Nephron (organoid): Measurements from ENCODE around the gene FAM184A.
"Not testable (repeated sequence)": the region's sequence is repeated elsewhere in the genome, so short reads cannot be mapped to it uniquely, and the experiment has no call there.

Experiments used
- H3K27ac Mint-ChIP-seq, 3 experiments: 2 replicates each; pipeline ENCODE4 v1.8.0; 2020; ENCODE audit warnings: mixed read lengths in 3 of 3, mild to moderate bottlenecking in 2 of 3, moderate library complexity in 1 of 3
- H3K27me3 Mint-ChIP-seq: 2 replicates; pipeline ENCODE4 v1.8.0; 2021; ENCODE audit warnings: low read depth, mild to moderate bottlenecking, moderate library complexity, mixed read lengths
- H3K36me3 Mint-ChIP-seq: 2 replicates; pipeline ENCODE4 v1.8.0; 2020; ENCODE audit warnings: low read depth, mixed read lengths
- H3K4me1 Mint-ChIP-seq: 2 replicates; pipeline ENCODE4 v1.8.0; 2020; ENCODE audit warnings: mixed read lengths
- H3K4me3 Mint-ChIP-seq, 3 experiments: 2 replicates each; pipeline ENCODE4 v1.8.0; 2020; ENCODE audit warnings: mild to moderate bottlenecking in 3 of 3, mixed read lengths in 3 of 3, moderate library complexity in 2 of 3
- H3K9me3 Mint-ChIP-seq: 2 replicates; pipeline ENCODE4 v1.8.0; 2020; ENCODE audit warnings: mixed read lengths
- CTCF ChIP-seq, 3 experiments: fragments of 200-600 bp; sonication (generic); IDR thresholded peaks; one replicate each; pipeline ENCODE4 v1.5.0; 2021; ENCODE audit warnings: antibody characterized with exemption in 3 of 3; ENCODE audit not compliant: unreplicated experiment in 3 of 3

The FAM184A gene

GRCh38 chr6:119012521-119012920, 65.9 kb downstream of the FAM184A start:
- Mint-ChIP-seq H3K4me1 (no peaks in the 10 kb centered on the region), H3K9me3 (peaks cover 3% of the 10 kb centered on the region), H3K36me3 (peaks cover 29% of the 10 kb centered on the region), H3K4me3 (no peak overlapping the region), H3K27ac (no peak overlapping the region), H3K27me3 (no peaks in the 10 kb centered on the region)
- no peak for TF ChIP-seq CTCF (IDR thresholded peaks at IDR 0.05; ENCODE audit: unreplicated experiment in 3 of 3)

- not testable (repeated sequence) for H3K9me3 Mint-ChIP-seq, H3K4me3 Mint-ChIP-seq, H3K4me1 Mint-ChIP-seq, H3K27me3 Mint-ChIP-seq, H3K27ac Mint-ChIP-seq
- H3K36me3 Mint-ChIP-seq: peaks cover 17% of the 10 kb centered on the region
These were observed 69.2 kb downstream of the FAM184A start for GRCh38 chr6:119009266-119009665.

- peaks cover 3% of the 10 kb centered on the region for H3K9me3 Mint-ChIP-seq
These were observed 71.5 kb downstream of the FAM184A start for GRCh38 chr6:119006974-119007373.

GRCh38 chr6:119002069-119002468, 76.4 kb downstream of the FAM184A start:
- no peak for TF ChIP-seq CTCF (IDR thresholded peaks at IDR 0.05; ENCODE audit: unreplicated experiment in 3 of 3)
- Mint-ChIP-seq H3K27me3 (no peaks in the 10 kb centered on the region), H3K36me3 (no peaks in the 10 kb centered on the region), H3K4me1 (no peaks in the 10 kb centered on the region), H3K9me3 (no peaks in the 10 kb centered on the region), H3K4me3 (no peak overlapping the region), H3K27ac (no peak overlapping the region)

More at GRCh38 chr6:119006974-119007373, 71.5 kb downstream of the FAM184A start:
- Mint-ChIP-seq H3K36me3 (peaks cover 17% of the 10 kb centered on the region), H3K27ac (no peak overlapping the region), H3K27me3 (no peaks in the 10 kb centered on the region), H3K4me3 (no peak overlapping the region), H3K4me1 (no peaks in the 10 kb centered on the region)
- TF ChIP-seq CTCF (IDR thresholded peaks at IDR 0.05; ENCODE audit: unreplicated experiment in 3 of 3): no peak

- no peaks in the 10 kb centered on the region for H3K27me3 Mint-ChIP-seq
- no peaks in the 10 kb centered on the region for H3K4me1 Mint-ChIP-seq
- no peak for TF ChIP-seq CTCF (IDR thresholded peaks at IDR 0.05; ENCODE audit: unreplicated experiment in 3 of 3)
- H3K36me3 Mint-ChIP-seq: no peaks in the 10 kb centered on the region
- no peak overlapping the region for H3K4me3 Mint-ChIP-seq
- no peaks in the 10 kb centered on the region for H3K9me3 Mint-ChIP-seq
- peak overlapping the region in 1 of 3 experiments; percentile 52 for H3K27ac Mint-ChIP-seq
These were observed 78.9 kb downstream of the FAM184A start for GRCh38 chr6:118999494-119000040.

GRCh38 chr6:118997426-118997825, 81.0 kb downstream of the FAM184A start:
- H3K4me3 Mint-ChIP-seq, H3K9me3 Mint-ChIP-seq, H3K27ac Mint-ChIP-seq: not testable (repeated sequence)

GRCh38 chr6:118996289-118996820, 82.1 kb downstream of the FAM184A start:
- Mint-ChIP-seq H3K4me1 (no peaks in the 10 kb centered on the region), H3K36me3 (no peaks in the 10 kb centered on the region), H3K4me3 (no peak overlapping the region), H3K9me3 (no peaks in the 10 kb centered on the region), H3K27me3 (no peaks in the 10 kb centered on the region), H3K27ac (no peak overlapping the region)
- TF ChIP-seq CTCF (IDR thresholded peaks at IDR 0.05; ENCODE audit: unreplicated experiment in 3 of 3): no peak

More at GRCh38 chr6:118997426-118997825, 81.0 kb downstream of the FAM184A start:
- H3K4me1 Mint-ChIP-seq, H3K36me3 Mint-ChIP-seq, H3K27me3 Mint-ChIP-seq: not testable (repeated sequence)
